Mononuclear cell (primary cell): ENCODE measurements around the gene SCRN1. TPM values are rescaled to one million over a fixed set of nuclear protein-coding genes. Genes with fewer than 3 reads are reported as not detected.

ENCODE experiments used
- H3K27me3 ChIP-seq: 2 replicates; pipeline ENCODE4 v1.6.0; 2011; ENCODE audit warnings: low read length, control low read depth; ENCODE audit not compliant: insufficient read depth
- H3K4me1 ChIP-seq: 2 replicates; pipeline ENCODE4 v1.5.1; 2011; ENCODE audit warnings: mild to moderate bottlenecking, low read length, control low read depth; ENCODE audit not compliant: insufficient read depth
- H3K4me3 ChIP-seq: 2 replicates; pipeline ENCODE4 v1.5.1; 2011; ENCODE audit warnings: mild to moderate bottlenecking, low read length, moderate library complexity
- H3K9me3 ChIP-seq: 2 replicates; pipeline ENCODE4 v1.5.1; 2011; ENCODE audit warnings: low read depth, mild to moderate bottlenecking, control low read depth, low read length
- total RNA-seq: library from RNA; depleted of rRNA; stranded (reverse); fragments of >200 nt; gene quantifications from one replicate; pipeline ENCODE4 v1.2.3, GENCODE V29; 2012

Gene SCRN1
- total RNA-seq, 1 donor = 5.1 TPM

DNA sequence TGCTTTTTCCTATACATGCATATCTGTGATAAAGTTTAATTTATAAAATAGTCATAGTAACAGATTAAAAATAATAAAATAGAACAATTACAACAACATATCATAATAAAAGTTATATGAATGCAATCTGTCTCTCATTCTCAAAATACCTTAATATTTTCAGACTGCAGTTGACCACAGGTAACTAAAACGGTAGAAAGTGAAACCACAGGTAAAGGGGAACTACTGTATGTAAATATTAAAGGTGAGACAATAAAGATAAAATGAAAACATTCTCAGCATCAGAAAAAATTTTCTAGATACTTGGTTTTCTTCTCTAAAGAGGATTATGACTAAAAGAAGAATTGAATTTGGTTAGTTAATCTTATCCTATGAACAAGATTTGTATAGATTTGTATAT, 30.9 kb upstream of the SCRN1 start:
- Histone ChIP-seq H3K4me1 (peaks cover 8% of the 10 kb centered on the region), H3K9me3 (no peaks in the 10 kb centered on the region), H3K27me3 (no peaks in the 10 kb centered on the region), H3K4me3 (no peak overlapping the region)

DNA sequence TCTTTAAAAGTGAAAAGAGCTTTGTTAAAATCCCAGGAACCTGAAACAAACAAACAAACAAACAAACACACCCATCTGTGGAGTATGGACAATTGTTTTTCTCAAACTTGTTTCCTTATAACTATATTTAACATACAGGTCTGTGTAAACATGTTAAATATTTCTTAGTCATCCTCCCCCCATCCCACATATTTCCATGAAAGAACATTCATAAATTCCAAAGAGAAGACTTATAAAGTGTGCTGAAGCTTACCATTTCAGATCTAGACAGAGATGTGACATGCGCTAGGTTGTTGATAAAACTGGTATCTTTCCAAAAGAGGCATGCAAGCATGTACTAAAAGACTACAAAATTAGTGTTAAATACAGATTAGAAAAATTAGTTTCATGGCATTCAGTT, 30.4 kb upstream of the SCRN1 start:
- Histone ChIP-seq H3K9me3 (no peaks in the 10 kb centered on the region), H3K27me3 (no peaks in the 10 kb centered on the region), H3K4me3 (no peak overlapping the region), H3K4me1 (peaks cover 2% of the 10 kb centered on the region)

DNA sequence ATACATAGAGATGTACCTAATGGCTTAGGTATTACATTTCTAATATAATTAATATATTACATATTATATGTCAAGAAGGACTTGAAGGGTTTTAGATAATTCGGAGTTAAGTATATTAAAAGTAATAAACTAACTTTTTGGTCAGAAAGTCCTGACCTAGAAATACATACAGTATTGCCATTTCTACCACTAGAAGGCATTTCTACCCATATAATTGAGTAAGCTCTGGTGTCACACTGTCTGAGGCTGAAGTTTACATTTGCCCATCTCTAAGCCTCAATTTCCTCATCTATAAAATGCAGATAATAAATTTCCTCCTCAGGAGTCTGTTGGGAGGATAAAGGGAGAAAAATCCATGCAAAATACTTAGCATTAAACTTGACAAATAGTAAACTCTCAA, 29.8 kb upstream of the SCRN1 start:
- H3K4me3 ChIP-seq = no peak overlapping the region
- no peaks in the 10 kb centered on the region for H3K27me3 ChIP-seq
- H3K9me3 ChIP-seq = no peaks in the 10 kb centered on the region
- H3K4me1 ChIP-seq = no peaks in the 10 kb centered on the region

DNA sequence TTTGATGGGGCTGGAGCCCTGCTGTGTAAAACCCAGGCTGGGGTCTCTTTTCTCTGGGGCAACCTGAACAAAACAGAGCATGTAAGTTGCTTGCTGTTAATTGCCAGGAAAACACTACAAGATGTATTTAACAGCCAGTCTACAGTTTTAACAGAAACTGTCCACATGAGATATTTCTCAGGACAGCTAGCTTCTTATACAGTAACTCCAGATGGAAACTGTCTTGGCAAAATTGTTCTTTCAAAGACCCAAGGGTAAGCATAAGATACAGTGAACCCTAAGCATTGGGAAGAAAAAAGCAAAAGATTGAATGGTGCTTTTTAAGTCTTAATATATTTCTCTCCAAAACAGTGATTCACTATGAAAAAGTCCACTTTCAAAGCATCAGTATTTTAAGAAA, 28.9 kb upstream of the SCRN1 start:
- no peaks in the 10 kb centered on the region for H3K4me1 ChIP-seq
- no peaks in the 10 kb centered on the region for H3K27me3 ChIP-seq
- no peaks in the 10 kb centered on the region for H3K9me3 ChIP-seq
- no peak overlapping the region for H3K4me3 ChIP-seq

DNA sequence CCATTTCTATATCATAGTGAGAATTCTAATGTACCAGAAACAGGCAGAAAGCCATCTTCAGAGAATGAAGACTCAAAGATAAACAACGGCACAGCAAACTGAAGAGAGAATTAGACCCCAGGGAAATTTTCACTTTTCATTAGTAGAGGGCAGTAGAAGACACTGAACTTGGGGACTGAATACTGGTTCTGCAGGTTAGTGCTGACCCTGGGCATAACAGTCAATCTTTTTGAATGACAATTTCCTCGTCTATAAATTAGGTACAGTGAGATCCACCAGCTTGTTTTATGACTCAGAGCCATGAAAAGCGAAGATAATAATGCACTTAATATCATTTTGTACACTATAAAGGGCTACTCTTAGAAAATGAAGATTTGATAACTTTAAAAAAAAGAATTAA, 23.2 kb upstream of the SCRN1 start:
- Histone ChIP-seq H3K9me3 (no peaks in the 10 kb centered on the region), H3K27me3 (no peaks in the 10 kb centered on the region), H3K4me3 (no peak overlapping the region), H3K4me1 (no peaks in the 10 kb centered on the region)

DNA sequence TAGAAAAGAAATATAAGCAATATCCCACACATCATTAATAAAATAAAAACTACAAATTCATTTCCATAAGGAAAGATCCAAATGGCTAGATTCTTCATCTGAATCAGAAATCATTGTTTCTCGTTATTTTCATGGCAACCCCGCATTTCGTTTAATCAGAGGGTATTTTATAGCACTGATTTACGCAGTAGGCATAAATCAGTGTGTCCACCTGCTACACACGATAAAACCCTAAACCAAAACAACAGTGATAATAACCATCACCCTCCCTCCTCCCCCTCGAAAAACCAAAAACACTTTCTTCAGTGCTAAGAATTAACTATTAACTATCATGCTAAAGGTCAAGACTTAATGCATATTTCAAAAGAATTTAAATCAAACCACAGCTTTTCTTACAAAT, 20.4 kb upstream of the SCRN1 start:
- no peaks in the 10 kb centered on the region for H3K27me3 ChIP-seq
- H3K4me1 ChIP-seq = no peaks in the 10 kb centered on the region
- no peak overlapping the region for H3K4me3 ChIP-seq
- H3K9me3 ChIP-seq = no peaks in the 10 kb centered on the region

DNA sequence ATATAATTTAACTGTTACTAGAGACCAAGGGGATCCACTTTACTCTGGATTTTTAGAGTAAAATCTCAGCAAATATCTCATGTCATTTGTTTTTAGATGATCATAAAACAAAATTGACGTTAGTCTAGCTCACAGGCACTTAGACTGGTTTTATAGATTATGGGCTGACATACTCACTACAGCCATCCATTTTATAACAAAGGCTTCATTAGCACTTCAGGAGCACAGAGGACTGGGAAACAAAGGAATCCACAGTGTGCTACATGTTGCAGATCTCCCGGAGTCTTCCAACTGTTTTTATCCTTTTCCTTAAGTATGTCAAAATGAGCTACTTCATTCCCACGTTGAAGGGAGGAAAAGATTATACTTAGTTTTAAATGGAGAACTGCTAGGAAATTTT, 15.9 kb upstream of the SCRN1 start:
- Histone ChIP-seq H3K27me3 (no peaks in the 10 kb centered on the region), H3K4me3 (no peak overlapping the region), H3K9me3 (no peaks in the 10 kb centered on the region), H3K4me1 (no peaks in the 10 kb centered on the region)

DNA sequence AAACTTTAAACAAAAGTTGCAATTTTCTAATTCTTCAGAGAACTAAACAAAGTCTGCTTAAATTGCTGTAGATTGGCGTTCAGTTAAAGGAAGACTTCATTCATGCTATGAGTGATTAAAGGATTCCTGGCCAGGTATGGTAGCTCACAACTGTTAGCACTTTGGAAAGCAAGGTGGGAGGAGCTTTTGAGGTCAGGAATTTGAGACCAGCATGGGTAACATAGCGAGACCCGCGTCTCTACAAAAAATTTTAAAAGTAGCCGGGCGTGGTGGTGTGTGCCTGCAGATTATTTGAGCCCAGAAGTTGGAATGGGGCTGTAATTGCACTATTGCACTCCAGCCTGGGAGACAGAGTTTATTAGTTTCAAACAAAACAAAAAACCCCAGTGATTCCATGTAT, 13.5 kb upstream of the SCRN1 start:
- H3K9me3 ChIP-seq = no peaks in the 10 kb centered on the region
- H3K27me3 ChIP-seq = no peaks in the 10 kb centered on the region
- no peaks in the 10 kb centered on the region for H3K4me1 ChIP-seq
- H3K4me3 ChIP-seq = no peak overlapping the region

DNA sequence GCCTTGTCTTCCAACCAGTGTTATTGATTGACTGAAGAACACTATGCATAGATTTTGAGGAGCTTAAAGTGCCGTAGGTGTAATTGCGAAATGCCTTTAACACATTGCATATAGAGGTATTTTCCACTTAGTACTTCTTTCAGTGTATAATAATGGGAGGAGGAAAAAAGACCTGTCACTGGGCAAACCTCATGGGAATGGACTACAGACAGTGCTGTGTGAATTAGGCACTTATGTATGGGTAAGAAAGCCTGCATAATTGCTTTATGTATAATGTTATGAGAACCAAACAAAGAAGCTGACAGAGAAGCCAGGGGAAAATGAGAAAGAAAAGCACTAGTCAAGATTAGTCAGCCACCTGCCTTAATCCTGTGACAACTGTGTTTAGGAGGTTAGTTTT, 12.4 kb upstream of the SCRN1 start:
- H3K27me3 ChIP-seq = no peaks in the 10 kb centered on the region
- H3K4me1 ChIP-seq = no peaks in the 10 kb centered on the region

DNA sequence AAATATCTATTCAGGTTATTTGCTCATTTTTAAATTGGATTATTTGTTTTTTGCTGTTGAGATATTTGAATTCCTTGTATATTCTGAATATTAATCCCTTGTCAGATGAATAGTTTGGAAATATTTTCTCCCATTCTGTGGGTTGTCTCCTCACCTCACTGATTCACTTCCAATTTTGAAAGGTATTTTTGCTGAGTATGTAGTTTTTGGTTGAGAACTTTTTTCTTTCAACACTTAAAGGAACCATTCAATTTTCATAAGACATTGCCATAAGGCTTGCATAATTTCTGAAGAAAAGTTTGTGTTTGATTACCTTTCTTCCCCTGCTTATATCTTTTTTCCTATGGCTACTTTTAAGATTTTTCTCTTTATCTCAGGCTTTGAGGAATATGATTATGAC, 8.9 kb upstream of the SCRN1 start:
- Histone ChIP-seq H3K4me3 (no peak overlapping the region), H3K9me3 (peaks cover 5% of the 10 kb centered on the region), H3K4me1 (no peaks in the 10 kb centered on the region), H3K27me3 (peaks cover 2% of the 10 kb centered on the region)

More for the DNA sequence above, 12.4 kb upstream of the SCRN1 start:
- no peak overlapping the region for H3K4me3 ChIP-seq
- H3K9me3 ChIP-seq = no peaks in the 10 kb centered on the region

DNA sequence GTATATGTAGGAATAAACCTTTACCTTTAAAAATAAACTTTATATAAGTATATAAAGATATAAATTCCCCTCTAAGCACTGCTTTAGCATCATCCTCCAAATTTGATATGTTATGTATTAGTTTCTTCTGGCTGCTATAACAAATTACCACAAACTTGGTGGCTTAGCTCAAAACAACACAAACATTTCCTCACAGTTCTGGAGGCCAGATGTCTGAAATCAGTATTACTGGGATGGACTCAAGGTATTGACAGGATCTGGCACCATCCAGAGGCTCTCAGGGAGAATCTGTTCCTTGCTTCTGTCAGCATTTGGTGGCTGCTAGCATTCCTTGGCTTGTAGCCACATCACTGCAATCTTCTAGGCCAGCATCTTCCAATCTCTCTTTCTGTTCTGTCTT, 6.7 kb upstream of the SCRN1 start:
- H3K27me3 ChIP-seq = peaks cover 5% of the 10 kb centered on the region
- no peak overlapping the region for H3K4me3 ChIP-seq
- H3K4me1 ChIP-seq = no peaks in the 10 kb centered on the region
- H3K9me3 ChIP-seq = peaks cover 15% of the 10 kb centered on the region

DNA sequence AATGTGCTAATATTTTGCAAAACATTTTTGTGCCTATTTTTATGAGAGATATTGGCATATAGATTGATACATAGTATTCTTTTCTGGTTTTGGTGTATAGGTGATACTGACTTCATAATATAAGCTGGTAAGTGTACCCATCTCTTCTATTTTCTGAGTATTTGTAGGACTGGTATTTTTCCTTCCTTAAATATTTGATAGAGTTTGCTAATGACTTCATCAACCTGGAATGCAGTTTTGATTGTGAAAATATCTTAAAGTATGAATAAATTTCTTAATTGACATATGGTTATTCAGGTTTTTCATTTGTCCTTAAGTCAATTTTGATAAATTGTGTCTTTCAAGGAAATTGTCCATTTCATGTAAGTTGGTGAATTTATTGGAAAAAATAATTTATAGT, 6.1 kb upstream of the SCRN1 start:
- peaks cover 15% of the 10 kb centered on the region for H3K9me3 ChIP-seq
- H3K4me1 ChIP-seq = no peaks in the 10 kb centered on the region
- peaks cover 9% of the 10 kb centered on the region for H3K27me3 ChIP-seq
- no peak overlapping the region for H3K4me3 ChIP-seq

DNA sequence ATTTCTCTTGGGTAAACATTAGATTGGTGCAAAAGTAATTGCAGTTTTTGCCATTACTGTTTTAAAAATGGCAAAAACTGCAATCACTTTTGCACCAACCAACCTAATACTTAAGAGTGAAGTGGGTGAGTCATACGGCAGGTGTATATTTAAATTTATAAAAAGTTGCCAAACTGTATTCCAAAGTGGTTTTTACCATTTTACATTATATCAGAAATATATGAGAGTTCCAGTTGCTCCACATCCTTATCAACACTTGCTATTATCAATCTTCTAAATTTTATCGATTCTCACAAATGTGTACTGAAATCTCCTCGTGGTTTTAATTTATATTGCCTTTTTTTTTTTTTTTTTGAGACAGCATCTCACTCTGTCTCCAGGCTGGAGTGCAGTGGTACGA, 3.5 kb upstream of the SCRN1 start:
- peaks cover 15% of the 10 kb centered on the region for H3K4me1 ChIP-seq
- H3K4me3 ChIP-seq = no peak overlapping the region
- H3K9me3 ChIP-seq = peaks cover 15% of the 10 kb centered on the region
- peaks cover 18% of the 10 kb centered on the region for H3K27me3 ChIP-seq

DNA sequence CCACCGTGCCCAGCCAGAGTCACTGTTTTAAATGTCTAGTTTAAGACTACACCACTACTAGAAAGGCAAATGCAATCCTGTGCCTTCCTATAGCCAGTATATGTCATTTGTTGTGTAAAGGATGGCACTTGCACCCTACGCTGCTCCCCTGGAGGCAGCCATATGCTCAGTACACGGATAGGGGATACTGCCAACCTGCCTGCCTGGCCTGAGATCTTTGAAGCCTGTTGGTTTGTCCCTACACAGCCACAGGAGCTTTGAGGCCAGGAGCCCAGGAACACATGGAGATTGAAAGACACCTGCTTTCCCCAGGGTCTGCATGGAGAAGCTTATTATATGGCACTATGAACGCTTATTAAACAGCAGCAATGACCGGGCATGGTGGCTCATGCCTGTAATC, 2.3 kb upstream of the SCRN1 start:
- H3K27me3 ChIP-seq = peaks cover 18% of the 10 kb centered on the region
- H3K4me1 ChIP-seq = peaks cover 23% of the 10 kb centered on the region

DNA sequence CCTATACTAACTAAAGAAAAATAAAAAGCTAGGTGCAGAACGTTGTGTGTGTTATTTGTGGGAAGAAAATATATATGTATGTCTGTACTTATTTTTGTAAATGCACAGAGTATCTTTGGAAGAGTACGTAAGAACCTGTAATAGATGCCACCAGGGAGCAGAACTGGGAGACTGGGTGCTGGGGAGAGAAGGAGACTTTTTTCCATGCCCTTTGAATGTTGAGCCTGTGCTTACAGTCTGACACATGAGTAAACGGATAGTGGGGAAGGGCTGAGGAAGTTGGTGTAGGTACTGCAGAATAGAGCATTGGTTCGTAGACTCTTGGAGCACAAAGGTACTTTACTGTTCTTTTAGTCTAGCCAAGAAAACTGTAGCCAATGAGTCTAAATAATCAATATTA, 1.3 kb upstream of the SCRN1 start:
- peaks cover 18% of the 10 kb centered on the region for H3K27me3 ChIP-seq
- H3K4me1 ChIP-seq = peaks cover 23% of the 10 kb centered on the region
- peaks cover 15% of the 10 kb centered on the region for H3K9me3 ChIP-seq
- no peak overlapping the region for H3K4me3 ChIP-seq

More for the DNA sequence above, 2.3 kb upstream of the SCRN1 start:
- Histone ChIP-seq H3K9me3 (peaks cover 15% of the 10 kb centered on the region), H3K4me3 (no peak overlapping the region)

DNA sequence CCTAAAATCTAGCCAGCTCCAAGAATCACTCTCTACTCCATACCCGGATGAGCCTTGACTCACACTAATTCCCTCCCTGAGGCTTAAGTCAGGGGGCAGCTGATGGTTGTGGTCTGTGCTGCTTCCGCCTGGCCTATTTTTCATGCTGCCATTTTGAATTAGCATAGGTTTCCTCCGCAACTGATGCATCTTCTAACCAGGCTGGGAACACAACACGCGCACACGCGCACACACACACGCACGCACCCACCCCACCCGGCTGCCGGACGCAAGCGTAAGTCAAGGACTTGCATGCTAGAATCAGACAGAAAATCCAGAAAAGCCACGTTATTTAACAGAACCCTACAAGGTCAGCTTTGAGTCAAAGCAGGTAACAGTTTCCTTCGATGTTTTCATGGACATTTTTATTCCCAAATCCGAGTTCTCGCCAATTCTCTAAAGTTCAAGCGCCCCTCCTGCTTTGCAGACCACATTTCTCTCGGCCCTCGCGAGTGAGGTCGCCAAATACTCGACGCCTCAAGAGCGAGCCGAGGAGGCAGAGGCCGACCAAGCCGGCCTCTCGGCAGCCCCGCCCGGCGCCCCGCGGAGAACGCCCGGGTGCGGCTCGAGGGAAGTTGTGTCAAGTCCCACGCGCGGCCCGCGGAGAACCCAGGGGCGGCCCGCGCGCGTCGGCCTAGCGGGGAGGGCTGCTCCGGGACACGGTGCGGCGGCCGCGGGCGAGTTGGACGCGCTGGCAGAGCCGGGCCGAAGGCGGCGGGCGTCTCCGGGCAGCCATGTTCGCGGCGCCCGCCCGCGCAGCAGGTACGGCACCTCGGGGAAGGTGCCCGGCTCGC, 961 bp downstream of the SCRN1 start:
- H3K27me3 ChIP-seq = peaks cover 16% of the 10 kb centered on the region
- peaks cover 12% of the 10 kb centered on the region for H3K9me3 ChIP-seq
- peaks cover 33% of the 10 kb centered on the region for H3K4me1 ChIP-seq
- peak overlapping the region; percentile 71 for H3K4me3 ChIP-seq
